GM12892 (cell line): ENCODE data around the gene HADH.

Experiments used
- POLR2A ChIP-seq: IDR thresholded peaks from 2 replicates; pipeline ENCODE4 v1.6.1; 2011; ENCODE audit warnings: low read depth, low read length, control low read depth
- POLR2AphosphoS5 ChIP-seq: IDR thresholded peaks from 2 replicates; pipeline ENCODE4 v1.6.1; 2011; ENCODE audit warnings: low read depth, low read length, control low read depth
- TAF1 ChIP-seq: IDR thresholded peaks from 2 replicates; pipeline ENCODE4 v1.6.1; 2011; ENCODE audit warnings: low read depth, mild to moderate bottlenecking, control low read depth, low read length, borderline replicate concordance

GRCh38 chr4:107989162-107989536 lies 540 bp upstream of the HADH start:
- no peak for TF ChIP-seq TAF1
- no peak for TF ChIP-seq POLR2AphosphoS5
- no peak for TF ChIP-seq POLR2A
